Neural cell (in vitro differentiated cells): Measurements from ENCODE around the gene WFIKKN1.

Source experiments
- EZH2 ChIP-seq: fragments of 200-600, 300-800 bp; shearing (Covaris generic), sonication (generic); IDR thresholded peaks from 2 replicates; pipeline ENCODE4 v1.6.1; 2014; ENCODE audit warnings: antibody characterized with exemption, low read length, borderline replicate concordance, mild to moderate bottlenecking; ENCODE audit not compliant: insufficient read depth, poor library complexity, severe bottlenecking
- POLR2AphosphoS5 ChIP-seq: IDR thresholded peaks from 2 replicates; pipeline ENCODE4 v1.6.1; 2012
- TF ChIP-seq, protein P1 (sequence below): fragments of 450-650 bp; IDR thresholded peaks from 2 replicates; pipeline ENCODE4 v1.5.1; 2014; ENCODE audit warnings: antibody characterized with exemption, mild to moderate bottlenecking, moderate library complexity; ENCODE audit not compliant: poor library complexity, severe bottlenecking
- TF ChIP-seq, protein P2 (sequence below): IDR thresholded peaks from 2 replicates; pipeline ENCODE4 v1.6.1; 2012; ENCODE audit warnings: borderline replicate concordance

DNA sequence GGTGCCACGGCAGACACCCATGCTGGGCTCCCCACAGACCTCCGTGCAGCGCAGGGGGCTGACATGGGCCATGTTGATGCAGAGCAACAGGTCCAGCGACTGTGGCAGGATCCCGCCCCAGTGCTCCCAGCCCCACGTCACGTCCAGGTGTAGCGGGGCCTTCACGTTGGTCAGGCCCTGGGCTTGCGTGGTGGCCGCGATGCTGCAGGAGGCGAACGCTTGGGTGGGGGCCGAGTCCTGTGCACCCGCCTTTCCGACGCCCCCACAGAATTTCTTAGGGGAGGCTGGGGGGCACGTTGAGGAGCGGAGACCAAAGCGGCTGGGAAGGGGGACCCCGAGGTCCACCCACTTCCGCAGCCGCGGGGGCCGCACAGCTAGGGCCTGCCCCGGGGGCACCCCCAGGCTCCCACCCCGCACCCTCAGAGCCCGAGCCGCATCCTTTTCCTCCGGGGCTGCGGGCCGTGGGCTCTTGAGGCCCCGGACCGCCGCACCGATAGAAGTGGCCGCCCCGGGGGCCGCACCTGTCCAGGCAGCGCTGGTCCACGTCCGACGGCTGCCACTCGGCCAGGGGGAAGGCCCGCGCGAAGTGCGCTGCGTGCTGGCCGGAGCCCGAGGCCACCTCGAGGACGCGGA, 4.9 kb downstream of the WFIKKN1 start:
- no peak for TF ChIP-seq EZH2
- TF ChIP-seq POLR2AphosphoS5: no peak
- TF ChIP-seq, protein P1, sequence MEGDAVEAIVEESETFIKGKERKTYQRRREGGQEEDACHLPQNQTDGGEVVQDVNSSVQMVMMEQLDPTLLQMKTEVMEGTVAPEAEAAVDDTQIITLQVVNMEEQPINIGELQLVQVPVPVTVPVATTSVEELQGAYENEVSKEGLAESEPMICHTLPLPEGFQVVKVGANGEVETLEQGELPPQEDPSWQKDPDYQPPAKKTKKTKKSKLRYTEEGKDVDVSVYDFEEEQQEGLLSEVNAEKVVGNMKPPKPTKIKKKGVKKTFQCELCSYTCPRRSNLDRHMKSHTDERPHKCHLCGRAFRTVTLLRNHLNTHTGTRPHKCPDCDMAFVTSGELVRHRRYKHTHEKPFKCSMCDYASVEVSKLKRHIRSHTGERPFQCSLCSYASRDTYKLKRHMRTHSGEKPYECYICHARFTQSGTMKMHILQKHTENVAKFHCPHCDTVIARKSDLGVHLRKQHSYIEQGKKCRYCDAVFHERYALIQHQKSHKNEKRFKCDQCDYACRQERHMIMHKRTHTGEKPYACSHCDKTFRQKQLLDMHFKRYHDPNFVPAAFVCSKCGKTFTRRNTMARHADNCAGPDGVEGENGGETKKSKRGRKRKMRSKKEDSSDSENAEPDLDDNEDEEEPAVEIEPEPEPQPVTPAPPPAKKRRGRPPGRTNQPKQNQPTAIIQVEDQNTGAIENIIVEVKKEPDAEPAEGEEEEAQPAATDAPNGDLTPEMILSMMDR: no peak
- TF ChIP-seq, protein P2, sequence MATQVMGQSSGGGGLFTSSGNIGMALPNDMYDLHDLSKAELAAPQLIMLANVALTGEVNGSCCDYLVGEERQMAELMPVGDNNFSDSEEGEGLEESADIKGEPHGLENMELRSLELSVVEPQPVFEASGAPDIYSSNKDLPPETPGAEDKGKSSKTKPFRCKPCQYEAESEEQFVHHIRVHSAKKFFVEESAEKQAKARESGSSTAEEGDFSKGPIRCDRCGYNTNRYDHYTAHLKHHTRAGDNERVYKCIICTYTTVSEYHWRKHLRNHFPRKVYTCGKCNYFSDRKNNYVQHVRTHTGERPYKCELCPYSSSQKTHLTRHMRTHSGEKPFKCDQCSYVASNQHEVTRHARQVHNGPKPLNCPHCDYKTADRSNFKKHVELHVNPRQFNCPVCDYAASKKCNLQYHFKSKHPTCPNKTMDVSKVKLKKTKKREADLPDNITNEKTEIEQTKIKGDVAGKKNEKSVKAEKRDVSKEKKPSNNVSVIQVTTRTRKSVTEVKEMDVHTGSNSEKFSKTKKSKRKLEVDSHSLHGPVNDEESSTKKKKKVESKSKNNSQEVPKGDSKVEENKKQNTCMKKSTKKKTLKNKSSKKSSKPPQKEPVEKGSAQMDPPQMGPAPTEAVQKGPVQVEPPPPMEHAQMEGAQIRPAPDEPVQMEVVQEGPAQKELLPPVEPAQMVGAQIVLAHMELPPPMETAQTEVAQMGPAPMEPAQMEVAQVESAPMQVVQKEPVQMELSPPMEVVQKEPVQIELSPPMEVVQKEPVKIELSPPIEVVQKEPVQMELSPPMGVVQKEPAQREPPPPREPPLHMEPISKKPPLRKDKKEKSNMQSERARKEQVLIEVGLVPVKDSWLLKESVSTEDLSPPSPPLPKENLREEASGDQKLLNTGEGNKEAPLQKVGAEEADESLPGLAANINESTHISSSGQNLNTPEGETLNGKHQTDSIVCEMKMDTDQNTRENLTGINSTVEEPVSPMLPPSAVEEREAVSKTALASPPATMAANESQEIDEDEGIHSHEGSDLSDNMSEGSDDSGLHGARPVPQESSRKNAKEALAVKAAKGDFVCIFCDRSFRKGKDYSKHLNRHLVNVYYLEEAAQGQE: no peak
